Activated CD4-positive, alpha-beta T cell treated with anti-CD3 and anti-CD28 coated beads, Interleukin-2, amount 50 U/mL, for 48 hours (primary cell): ENCODE data around the gene MTMR3.

Source experiments
- DNase-seq, 2 experiments: peaks; one replicate each; pipeline ENCODE4 v3.0.0-alpha.2; 2020

Gene MTMR3

DNA sequence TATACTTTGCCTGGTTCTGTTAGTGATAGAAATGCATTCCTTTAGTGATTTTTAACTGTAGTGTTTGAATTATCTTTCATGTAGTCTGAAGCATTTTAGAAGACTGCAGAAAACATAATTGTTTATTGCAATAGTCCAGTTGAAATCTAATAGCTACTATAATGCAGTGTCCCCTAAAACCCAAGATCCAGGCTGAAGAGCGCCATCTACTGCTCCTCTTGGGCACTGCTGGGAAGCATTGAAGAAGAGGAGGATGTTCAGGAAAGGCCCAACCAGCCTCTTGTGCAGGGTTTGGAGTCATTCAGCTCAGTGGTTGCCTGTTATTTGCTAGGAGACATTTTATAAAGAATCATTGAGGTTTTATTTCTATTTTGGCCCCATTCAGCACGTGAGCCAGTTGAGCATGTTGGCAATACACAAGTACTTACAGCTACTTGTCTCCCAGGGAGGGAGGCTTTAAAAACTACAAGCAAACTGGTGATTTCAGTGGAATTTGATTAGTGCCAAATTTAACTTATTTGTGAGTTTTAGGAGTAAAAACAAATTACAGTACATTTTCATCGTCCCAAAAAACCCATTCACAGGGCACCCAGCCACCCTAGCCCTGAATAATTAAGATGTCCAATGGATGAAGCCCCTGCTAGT, 122.4 kb downstream of the MTMR3 start:
- DNase-seq: peak; percentile 75 to 78

DNA sequence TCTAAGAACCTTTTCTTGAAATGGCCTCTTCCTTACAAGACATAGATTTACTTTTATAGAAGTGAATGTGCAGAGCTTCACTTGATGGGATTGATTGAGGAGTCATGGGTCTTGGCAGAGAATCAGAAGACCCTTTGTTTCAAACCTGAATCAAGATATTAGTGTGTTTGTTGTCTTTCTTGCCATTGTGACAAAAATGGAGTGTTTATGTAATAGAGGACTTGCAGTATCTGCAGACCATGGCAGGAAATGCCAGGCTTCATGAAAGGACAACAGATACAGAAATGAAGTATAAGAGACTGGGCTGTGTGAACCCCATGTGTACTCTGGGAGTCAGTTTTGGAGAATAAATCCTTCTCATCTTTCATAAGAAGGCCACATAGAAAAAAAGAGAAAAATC, 124.4 kb downstream of the MTMR3 start:
- DNase-seq: no peak

DNA sequence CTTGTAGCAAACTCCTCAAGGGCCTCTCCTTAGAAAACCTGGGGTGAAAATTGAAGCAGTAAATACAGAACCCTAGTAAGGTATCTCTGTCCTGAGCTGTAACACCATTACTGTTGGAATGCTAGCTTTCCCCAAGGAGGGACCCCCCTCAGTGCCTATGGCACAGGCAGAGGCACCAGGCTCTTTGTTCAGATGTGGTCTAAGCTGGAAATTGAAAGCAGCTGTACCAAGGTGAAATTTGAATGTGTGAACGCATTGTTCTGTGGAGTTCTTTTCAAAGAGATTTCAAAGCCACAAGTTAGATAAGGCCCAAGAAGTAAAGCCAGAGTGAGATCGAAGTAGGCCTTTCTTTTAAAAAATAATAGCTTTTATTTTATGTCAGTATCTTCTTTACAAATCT, 125.4 kb downstream of the MTMR3 start:
- DNase-seq: no peak

DNA sequence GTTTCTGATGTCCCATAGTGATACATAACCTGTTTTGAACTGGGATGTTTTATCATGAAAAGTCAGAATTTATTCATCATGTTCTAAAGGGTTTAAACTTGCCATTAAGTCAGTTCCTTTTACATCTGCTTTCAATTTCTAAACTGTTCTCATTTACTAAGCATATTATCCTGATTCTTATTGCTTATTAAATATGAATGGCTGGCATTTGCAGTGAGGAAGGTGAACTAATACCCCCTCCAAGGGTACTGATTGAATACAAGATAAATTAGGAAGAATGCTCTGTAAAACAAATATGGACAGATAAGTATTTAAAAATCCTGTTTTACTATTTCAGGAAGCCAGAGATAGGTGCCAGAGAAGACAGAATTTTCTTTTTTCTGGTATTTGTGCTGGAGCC, 126.5 kb downstream of the MTMR3 start:
- no peak for DNase-seq

DNA sequence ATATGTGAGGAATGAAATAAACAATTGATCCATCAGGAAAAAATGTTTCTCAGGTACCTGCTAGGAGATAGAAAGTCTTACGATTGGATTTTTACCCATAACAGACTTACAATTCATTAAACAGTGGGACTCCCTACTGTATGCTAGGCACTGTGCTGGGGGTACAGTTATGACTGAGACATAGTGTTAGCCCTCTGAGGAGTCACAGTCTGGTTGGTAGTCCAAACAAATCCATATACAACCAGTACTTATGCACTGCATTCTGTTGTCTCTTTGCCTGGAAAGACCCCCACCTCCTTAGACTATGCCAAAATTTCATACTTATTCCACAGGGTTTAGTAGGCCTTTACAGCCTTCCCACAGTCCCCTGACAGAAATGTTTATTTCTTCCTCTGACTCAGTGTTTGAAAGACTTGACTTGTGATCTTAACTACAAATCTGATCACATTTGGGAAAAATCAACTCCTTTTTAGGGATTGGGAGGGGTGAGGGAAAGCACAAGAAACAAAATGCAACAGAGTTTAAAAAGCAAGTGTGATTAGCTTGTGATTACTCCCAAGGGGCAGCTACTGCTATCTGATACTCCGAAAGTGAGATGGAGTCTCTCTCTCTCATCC, 127.9 kb downstream of the MTMR3 start:
- no peak for DNase-seq

DNA sequence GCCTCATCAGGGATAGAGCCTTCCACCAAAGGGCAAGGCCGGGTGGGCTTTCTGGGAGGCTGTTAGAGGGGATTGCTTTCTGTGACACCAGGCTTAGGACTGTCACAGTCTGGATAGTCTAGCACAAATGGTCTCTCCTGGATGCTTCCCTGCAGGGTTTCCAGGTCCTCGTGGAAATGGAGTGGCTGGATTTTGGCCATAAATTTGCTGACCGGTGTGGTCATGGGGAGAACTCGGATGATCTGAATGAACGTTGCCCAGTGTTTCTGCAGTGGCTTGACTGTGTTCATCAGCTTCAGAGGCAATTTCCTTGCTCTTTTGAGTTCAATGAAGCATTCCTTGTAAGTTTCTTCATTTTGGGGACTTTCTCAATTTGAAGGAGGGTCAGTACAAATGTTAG, 130.2 kb downstream of the MTMR3 start:
- DNase-seq: no peak

DNA sequence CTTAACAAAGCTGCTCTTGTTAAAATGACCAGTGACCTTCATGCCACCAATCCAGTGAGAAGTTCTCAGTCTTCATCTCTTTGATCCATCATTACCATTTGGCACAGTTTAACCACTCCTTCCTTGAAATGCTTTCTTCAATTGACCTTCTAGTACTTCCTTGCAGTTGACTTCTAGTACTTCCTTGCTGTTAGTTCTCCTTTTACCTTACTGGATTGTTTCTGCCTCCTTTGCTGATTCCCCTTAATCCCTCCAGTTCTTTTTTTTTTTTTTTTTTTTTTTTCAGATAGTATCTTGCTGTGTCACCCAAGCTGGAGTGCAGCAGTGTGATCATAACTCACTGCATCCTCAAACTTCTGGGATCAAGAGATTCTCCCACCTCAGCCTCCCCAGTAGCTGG, 131.3 kb downstream of the MTMR3 start:
- DNase-seq: no peak

DNA sequence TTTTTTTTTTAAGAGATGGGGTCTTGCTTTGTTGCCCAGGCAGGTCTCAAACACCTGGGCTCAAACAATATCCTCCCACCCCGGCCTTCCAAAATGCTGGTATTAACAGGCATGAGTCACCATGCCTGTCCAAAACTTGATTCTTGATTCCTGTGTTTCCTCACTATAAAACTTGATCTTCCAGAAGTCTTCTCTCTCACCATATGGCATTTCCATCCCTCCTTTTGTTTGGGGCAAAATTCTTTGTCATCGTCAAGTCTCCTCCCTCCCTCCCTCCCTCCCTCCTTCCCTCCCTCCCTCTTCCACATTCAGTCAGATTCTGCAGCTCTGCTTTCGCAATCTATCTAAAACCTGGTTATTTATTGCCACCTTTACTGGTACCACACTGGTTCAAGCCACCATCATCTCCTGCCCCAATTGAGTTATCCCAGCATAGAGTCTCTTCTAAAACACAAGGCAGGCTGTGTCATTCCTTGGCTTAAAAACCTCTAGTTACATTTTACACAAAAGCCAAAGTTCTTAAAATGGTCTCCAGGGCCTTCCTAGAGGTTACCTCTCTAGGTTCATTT, 132.3 kb downstream of the MTMR3 start:
- DNase-seq: no peak

DNA sequence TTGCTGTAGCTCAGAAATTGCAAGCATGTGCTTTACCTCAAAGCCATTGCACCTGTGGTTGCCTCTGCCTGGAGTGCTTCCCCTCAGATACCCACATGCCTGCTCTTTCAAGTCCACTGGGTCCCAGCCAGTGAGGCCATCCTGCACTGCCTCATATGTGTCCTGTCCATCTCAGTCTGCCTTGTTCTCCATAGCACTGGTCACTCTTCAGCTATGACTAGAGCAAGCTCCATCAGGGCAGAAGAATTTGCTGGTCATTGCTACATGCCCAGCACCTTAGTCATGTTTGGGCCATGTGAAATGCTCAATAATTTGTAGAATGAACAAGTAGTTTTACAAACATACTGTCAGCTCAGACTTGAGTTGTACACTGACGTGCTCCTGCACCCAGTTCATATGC, 132.9 kb downstream of the MTMR3 start:
- no peak for DNase-seq

DNA sequence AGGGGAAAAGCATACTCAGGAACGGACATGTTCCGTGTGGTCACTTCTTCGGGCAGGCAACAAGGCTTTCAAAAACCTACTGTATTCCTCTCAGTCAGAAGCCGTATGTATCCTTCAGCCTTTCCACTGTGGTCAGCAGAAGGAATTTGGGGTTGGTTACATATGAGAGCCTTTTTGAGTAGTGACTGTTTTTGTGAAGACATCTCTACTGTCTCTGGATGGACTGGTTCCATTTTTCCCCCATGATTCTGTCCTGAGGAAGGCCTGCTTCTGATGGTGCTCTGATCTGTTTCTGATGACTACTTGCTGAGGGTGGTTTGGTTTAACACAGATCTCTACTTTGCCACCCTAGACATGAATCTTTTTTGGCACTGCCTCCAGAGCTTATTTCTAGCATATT, 133.6 kb downstream of the MTMR3 start:
- DNase-seq: no peak

DNA sequence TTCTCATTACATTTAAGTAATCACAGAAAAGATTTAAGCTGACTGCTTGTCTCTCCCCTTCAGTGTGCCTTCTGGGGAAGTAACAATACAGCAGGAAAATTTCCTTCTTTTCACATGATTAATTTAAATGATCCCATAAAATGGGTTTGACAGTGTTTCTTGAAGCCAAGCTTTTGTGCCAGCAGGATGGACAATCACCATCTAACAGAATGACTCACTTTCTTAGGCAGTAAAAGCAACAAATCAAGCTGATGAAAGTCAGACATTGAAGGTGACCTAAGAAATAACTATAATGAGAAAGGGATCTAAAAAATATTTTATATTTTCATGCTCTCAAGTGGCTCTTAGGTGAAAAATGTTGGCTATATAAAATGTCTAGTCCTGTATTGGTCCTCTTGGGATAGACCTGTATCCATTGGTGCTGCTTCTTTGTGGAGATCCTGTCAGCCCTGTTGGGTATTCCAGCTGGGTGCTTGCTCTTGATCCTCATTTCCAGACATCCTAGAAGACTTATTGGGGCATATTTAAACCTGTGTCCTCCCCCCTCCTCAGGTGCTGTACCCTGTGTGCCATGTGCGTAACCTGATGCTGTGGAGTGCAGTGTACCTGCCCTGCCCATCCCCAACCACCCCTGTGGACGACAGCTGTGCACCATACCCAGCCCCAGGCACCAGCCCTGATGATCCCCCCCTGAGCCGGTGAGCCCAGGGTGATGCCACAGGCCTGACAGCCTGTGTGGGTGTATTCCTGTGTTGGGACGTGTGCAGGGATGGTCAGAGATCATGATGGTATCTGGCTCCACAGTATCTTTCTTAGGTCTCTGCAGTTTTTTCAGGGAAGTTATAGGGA, 134.6 kb downstream of the MTMR3 start:
- DNase-seq: no peak

DNA sequence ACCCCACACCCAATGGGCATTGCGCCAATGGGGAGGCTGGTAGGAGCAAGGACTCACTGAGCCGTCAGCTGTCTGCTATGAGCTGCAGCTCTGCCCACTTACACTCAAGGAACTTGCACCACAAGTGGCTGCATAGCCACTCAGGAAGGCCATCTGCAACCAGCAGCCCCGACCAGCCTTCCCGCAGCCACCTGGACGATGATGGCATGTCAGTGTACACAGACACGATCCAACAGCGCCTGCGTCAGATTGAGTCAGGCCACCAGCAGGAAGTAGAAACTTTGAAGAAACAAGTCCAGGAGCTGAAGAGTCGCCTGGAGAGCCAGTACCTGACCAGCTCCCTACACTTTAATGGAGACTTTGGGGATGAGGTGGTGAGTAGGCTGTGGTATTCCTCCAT, 137.5 kb downstream of the MTMR3 start:
- DNase-seq: no peak

DNA sequence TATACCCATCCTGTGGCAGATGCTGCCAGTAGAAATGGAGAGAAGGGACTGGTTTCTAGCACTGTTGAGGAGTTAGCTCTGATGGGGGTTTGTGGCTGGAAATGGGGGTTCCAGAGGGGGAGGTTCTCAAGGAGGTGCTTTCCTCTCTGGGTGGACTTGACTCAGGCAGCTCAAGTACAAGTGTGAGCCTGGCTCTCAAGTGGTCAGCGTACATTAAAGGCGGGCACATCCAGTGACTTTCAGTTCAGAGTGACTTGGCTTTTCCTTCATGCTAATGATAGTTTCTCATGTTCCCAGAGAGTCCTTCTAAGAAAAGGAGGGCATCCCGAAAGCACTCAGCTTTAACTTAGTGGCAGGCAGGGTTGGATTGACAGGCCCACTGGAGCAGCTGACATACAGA, 138.4 kb downstream of the MTMR3 start:
- DNase-seq: no peak

DNA sequence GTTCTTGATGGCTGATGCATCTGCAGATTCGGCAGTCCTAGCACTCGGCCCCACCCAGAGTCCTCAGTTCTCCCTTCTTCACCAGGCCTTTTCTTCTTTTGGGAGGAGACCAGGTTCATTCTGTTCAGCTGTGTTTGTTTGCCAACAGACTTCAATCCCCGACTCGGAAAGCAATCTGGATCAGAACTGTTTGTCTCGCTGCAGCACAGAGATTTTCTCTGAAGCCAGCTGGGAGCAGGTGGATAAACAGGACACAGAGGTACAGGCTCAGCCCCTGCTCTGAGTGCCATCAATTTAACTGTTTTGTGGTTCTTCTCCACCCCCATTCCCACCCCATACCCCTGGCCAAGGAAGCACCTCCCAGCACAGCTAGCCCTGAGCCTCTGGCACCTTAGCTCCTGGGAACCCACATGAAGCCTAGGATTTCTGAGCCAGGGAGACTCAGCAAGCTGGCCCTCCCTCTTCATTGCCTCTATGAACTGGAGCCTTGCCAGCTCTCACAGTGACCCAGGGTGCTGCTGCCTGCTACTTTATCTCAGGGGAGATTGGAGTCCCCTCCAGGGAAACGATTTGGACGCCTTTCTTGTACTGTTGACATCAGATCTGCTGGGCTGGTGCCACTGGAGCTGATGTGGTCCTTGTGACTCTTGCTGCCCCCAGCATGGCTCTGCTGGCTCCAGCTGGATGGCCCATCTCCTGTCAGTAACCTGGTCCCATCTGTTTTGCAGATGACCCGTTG, 139.1 kb downstream of the MTMR3 start:
- no peak for DNase-seq

DNA sequence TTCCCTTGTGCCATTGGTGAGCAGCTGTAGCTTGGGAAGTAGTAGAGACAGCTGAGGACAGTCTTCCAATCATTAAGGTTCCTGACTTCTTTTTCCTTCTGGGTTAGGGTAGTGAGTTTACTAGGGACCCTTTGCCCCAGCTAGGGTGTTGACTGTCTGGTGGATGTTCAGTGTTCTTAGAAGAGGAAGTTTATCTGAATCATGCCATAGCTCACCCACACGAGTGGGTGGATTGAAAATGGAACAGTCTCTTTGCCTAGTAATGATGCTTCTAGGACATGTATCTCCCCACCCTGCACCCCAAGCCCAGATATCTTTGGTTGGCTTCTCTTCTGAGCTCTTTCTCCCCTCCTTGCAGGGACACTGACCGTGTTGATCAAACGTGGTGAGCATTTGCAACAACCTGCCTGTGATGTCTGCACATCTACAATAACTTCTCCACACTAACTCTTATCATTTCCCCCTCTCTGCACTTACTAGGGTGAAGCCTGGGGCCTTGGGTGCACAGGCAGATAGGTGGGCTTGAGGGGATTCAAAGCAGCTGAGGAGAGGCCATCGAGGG, 140.2 kb downstream of the MTMR3 start:
- no peak for DNase-seq

DNA sequence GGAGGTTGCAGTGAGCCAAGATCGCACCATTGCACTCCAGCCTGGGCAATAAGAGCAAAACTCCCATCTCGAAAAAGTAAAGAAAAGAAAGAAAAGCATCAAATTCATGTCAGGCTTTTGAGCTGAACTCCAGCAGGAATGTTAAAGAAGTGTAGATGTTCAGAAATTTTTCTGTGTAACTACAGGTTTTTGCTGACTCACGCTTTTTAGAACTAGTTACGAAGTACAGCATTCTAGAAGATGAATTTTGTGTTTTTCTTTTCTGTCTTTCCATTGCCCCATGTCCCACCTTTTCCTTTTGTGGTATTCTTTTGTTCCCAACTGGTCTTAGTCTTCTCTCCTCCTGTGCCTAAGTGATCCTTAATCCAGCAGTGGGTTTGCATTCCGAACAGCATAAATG, 141.3 kb downstream of the MTMR3 start:
- DNase-seq: no peak

DNA sequence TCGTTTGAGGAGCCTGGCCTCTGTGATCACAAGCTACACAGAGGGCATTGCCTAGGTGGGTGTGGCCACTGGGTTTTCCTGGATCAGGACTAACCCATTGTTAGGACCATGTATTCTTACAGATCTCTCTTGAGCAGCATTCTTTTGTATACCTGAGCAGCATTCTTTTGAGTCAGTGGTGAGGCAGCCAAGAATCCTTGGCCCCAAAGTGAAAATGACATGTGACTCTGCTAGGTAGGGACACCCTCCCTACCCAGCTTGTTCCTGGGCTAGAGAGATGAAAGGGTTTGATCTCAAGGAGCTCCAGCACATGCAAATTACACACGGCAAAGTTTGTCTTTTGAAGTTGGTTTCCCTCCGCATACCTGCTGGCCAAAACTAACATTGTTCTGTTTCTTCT, 142.2 kb downstream of the MTMR3 start:
- no peak for DNase-seq

DNA sequence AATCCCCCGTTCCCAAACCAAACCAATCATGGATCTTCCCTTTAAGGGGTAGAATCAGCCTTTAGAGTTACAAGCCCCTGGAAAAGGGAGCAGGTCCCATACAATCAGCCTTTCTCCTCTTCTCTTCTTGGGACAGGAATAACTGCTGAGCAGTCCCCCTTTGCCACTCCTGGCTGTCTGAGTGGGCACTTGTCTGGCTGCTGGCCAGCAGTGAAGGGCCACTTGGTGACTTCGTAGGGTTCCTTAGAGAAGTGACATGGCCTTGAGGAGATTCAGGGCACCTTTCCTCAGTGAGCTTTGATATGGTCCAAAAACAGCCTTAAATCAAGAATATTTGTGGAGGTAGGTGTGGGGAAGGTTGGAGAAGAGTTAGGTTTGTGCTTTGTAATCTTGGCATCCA, 143.8 kb downstream of the MTMR3 start:
- DNase-seq: no peak

DNA sequence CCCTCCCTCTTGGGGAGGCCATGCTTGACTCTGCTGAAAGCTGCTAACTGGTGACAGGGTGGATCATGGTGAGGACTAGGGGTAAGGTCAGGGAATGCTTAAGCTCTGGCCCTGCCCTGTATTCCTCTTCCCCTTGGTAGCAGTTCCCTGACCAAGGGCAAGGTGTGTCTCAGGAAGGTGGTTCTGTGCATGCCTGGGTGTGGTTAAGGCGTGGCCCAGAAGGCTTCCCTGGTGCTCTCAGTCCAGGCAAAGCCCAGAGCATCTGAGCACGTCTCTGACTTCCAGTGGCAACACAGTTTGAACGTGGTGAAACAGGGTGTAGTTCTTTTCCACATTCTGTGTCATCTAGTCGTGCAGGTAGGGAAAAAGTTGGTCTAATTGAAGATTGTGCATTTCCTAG, 144.2 kb downstream of the MTMR3 start:
- no peak for DNase-seq

DNA sequence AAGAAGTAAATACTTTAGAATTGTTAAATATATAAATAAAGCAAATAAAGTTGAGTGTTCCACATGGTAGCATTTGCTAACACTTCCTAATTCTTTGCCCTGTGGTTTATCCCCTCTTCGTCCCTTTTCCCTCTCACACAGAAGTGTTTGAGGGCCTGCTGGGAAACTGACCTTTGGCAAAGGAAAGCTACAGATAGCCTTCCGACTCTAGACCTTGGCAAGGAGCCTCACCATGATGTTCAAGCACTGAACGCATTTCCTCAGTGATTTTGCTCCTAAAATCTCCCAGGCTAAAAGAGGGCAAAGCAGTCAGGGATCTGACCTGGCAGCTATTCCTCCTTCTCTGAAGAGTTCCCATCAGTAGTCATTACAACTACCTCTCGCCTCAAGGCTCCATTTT, 144.8 kb downstream of the MTMR3 start:
- no peak for DNase-seq

DNA sequence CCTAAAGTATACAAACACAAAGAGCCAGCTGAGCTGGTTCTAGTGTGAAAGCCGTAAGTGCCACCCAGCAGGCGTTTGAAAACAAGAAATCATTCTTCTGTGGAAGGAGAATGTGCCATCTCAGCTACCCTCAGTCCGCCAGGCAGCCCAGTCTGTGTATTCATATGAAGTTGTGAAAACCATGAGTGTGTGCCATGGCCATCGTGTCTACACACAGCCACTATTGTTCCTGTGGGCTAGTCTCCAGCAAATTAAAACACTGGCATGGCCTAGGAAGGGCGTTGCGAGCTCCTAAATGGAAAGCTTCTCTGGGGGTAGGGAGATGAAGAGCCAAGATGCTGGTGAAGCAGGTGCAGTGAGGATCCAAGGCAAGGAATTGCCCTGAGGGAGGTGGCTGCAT, 145.8 kb downstream of the MTMR3 start:
- no peak for DNase-seq

DNA sequence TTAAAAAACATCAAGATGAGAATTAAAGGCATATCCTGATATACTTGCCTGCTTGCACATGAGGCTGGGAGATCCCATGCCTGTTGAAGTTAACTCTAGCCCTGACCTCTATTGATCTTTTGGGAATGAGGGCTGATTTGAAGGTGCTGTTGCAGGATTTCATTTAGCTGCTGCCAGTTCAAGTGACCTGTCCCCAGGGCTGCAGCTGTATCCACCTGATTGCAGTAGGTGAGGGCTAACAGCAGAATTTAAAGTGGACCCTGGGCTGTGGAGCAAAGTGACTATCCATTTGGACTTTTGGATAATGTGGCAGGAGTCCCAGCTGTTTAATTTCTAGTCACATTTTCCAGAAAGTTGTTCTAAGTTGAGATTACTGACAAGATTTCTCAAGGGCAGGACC, 146.5 kb downstream of the MTMR3 start:
- no peak for DNase-seq

DNA sequence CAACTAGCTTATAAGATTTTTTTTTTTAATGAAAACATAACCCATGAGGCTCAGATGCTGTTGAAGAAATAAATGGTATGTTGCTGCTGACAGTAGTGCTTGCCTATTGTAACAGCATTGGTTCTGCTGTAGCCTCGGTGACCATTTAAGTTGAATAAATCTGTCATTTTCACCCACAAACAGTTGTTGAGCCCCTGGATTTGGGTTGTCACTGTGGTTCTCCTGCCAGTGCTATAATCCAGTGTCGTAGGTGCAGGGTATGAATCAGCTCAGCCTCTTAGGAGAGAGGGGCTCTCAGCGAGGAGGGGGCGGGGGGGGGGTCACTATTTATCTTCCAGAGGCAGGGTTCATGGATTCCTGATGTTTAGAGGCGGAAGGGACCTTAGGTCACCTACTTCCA, 147.4 kb downstream of the MTMR3 start:
- DNase-seq: no peak
